ENCODE results near the gene ADAMTSL4.

DNA sequence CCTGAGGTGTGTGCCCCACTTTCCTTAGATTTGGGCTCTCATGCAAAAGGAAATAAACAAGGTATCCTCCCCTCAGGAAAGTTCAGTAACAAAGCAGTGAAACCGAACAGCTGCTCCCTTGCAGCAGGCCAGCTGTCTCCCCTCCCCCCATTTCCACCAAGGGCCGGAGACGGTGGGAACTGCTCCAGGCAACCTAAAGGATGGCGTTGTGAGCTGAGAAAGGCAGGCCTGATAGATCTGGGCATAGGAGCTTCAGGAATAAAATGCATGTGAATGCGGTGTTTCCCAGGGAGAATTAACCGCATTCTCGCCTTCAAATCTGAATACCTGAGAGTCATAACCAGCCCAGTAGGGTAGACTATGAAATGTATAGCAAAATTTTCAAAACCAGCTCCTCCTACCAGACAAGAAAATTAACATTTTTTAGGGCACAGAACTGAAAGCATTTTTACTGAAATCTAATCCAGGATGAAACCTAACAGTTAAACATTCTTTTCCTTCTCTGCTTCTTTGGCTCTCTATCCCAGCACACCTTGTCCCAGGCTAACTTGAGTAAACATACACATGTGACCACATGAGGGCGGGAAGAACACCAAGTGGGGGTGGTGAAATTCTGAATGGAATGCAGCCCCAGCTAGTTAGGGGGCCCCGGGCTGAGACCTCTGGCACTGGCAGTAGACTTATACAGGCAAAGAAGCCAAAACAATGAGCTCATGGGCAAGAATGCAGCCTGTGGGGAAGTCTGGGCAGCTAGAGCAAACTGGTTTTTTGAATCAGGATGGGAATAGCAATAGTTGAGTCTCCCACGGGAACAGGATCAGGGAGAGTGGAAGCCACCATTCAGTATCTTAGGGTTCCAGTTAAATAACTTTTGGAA is 18.7 kb downstream of the ADAMTSL4 start:
- no peak for TF ChIP-seq CTCF (IDR thresholded peaks at IDR 0.05; ENCODE audit: insufficient read depth, low read depth, low read length)
- no peak for TF ChIP-seq EZH2 (IDR thresholded peaks at IDR 0.05; ENCODE audit: insufficient read depth, low read length)

All from astrocyte (in vitro differentiated cells and primary cell).